Stimulated activated CD8-positive, alpha-beta memory T cell treated with anti-CD3 and anti-CD28 coated beads, Interleukin-2, amount 100 ng/mL, for 48 hours (primary cell): ENCODE results near the gene C1orf115.
"Not testable (repeated sequence)": the region's sequence is repeated elsewhere in the genome, so short reads cannot be mapped to it uniquely, and the experiment has no call there.

Source experiments
- DNase-seq, 2 donors: peaks; one replicate each; pipeline ENCODE4 v3.0.0-alpha.2; 2020; ENCODE audit warnings: low read depth in 2 of 2

C1orf115 gene

GRCh38 chr1:220694866-220695382 is 4.8 kb downstream of the C1orf115 start:
- DNase-seq = no peak

GRCh38 chr1:220695426-220695825 is 5.3 kb downstream of the C1orf115 start:
- DNase-seq = no peak

DNA sequence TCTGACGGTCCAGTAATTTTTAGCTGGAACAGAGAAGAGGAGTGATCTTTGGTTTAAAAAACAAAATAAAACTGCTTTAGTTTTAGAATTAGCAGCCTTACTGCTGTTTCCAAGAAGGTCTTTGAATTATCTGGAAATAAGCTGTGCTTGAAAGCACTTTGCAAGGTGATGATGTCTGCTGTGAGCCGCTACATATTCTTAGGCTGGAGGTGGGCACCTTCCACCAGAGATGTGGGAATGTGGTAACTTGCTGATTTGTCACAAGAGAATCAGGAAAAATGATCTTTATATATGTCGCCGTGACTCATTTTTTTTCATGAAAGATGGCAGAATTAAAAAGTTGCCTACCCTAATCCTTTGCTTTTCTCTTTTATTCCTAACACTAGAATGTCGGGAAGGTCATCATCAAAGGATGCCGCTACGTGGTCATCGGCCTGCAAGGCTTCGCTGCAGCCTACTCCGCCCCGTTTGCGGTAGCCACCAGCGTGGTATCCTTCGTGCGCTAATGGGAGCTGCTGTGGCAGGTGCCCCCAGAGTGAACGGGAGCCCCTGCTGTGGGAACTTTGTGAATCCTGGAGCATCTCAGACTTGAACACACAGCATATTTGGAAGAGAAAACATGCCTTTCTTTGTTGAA is 6.2 kb downstream of the C1orf115 start:
- no peak for DNase-seq

DNA sequence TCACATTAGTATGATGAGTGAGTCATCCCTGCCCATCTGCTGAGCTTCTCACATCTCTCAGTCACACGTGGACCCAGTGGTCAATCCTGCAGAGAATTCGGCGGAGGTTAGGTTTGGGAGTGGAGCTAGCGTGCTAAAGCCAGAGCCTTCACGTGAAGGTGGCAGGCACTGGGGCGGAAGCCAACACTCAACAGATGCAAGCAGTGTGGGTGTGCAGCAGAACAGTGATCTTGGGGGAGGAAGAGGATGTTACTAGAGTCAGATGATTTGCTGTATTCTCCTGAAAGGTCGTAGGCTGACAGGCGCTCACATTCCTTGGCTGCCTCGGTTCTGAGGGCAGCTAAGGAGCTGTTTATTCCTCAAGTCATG is 6.7 kb downstream of the C1orf115 start:
- DNase-seq = no peak

GRCh38 chr1:220697326-220697725 is 7.2 kb downstream of the C1orf115 start:
- no peak for DNase-seq

- DNase-seq = no peak
Observed at GRCh38 chr1:220698607-220699016, 8.4 kb downstream of the C1orf115 start.

DNA sequence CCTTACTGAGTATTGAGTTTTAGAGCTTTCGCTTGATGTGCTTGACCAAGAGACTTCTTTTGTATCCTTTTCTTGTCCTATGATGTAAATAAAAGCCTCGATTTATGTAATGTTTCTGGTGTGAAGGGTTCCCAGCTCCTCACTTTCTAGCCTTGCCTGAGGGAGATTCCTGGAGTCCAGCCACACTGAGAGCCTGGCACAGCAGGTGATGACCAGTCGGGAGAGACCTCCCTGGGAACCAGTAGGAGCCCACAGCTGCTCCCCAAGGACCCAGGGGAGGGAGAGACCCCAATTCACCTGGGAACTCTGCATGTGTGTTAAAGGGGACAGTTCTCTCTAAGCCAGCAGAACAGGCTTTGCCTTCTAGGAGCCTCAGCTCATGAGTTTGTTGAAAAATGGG is 8.9 kb downstream of the C1orf115 start:
- DNase-seq = no peak

DNA sequence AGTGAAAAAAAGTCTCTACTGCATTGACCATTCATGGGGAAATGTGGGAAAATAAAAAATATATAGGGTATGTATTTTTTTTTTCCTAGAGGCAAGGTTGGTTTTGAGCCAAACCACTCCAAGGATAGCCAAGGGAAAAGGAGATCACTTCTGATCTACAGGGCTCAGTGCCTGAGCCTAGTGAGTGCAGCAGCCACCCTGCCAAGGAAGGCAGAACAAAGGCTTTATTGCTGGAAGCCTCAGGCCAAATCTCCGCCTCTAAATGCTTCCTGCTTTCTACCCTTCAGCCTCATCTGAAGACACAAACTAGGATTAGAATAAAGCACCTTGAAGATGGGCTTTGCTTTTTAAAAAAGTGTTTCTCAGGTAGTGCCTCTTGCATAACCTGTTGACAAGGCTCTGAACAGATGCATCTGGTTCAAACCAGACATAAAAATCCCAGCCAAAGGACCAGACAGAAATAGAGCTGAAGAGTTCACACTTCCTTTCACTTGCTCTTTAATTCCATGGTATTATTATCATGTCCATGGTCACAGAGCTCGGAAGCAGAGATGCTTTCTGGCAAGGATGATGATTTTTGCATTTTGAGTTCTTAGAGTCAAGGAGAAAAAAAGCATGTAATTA is 10.5 kb downstream of the C1orf115 start:
- no peak for DNase-seq

DNA sequence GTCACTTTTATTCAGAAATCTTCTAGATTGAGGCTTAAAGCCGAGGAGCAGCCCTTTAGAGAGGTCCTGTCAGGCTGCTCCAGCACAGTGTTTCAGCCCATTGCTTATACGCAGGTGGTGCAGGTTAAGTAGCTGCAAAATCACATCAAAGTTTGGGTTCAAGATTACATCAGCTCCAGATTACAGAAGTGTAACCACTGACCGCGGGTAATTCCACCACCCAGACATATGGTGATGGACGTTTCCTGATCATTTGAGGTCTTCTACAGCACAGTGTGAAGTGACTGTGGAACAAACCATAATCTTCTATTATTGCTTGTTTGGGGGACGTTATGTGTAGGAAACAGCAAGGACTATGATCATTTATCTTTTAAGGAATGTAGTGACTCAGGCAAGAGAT is 11.8 kb downstream of the C1orf115 start:
- DNase-seq = no peak

GRCh38 chr1:220702733-220703270 is 12.6 kb downstream of the C1orf115 start:
- no peak for DNase-seq

GRCh38 chr1:220703305-220703704 is 13.1 kb downstream of the C1orf115 start:
- no peak for DNase-seq

DNA sequence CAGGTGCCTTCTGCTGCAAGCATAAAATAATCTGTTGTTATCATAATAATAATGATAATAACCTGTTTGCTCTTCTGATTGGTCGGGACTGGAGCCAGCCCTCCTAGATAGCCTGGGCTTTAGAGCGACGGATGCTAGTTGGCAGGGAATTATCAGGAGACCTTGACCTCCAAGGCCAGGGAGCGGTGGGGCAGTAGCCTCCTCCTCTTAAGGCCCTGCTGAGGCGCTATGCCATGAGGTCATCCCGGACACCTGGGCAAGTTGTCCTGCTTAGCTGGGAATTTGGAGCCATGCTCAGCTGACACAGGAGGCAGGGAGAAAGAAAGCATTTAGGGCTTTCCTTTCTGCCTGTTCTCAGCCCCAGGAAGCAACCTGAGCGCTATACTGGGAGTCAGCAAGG is 15.6 kb downstream of the C1orf115 start:
- no peak for DNase-seq

- DNase-seq = no peak
Observed at GRCh38 chr1:220706480-220706879, 16.3 kb downstream of the C1orf115 start.

- DNase-seq = no peak
Observed at GRCh38 chr1:220707160-220707559, 17.0 kb downstream of the C1orf115 start.

DNA sequence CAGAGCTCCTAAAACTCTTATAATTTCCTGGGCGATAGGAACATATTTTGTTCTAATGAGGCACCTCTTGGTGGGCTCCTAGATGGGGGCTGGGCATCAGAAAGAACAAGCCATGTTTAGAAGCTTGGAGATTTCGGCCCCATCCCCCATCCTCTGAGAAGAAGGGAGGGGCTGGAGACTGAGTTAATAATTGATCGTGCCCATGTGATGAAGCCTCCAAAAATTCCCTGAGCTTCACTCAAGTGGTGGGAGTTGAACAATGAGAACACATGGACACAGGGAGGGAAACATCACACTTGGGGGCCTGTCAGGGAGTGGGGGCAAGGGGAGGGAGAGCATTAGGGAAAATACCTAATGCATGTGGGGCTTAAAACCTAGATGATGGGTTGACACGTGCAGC is 18.1 kb downstream of the C1orf115 start:
- DNase-seq = no peak

GRCh38 chr1:220708936-220709801 is 19.0 kb downstream of the C1orf115 start:
- no peak for DNase-seq

DNA sequence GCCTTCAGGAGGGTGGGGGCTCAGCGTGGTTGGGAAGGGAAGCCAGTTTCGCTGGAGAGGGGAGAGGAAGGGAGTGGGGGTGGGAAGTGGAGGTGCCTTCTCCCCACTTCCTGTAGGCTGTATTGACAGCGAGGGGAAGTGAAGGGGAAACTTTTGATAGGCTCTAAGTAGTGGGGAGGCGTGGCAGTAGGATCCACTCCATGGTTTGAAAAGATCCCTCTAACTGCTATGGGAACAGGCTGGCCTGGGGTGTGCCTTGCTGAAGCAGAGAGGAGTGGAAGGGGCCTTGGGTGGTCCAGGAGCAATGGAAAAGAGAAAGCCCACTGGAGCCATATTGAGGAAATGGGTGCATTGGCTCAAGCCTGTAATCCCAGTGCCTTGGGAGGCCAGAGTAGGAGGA is 20.2 kb downstream of the C1orf115 start:
- DNase-seq = no peak

DNA sequence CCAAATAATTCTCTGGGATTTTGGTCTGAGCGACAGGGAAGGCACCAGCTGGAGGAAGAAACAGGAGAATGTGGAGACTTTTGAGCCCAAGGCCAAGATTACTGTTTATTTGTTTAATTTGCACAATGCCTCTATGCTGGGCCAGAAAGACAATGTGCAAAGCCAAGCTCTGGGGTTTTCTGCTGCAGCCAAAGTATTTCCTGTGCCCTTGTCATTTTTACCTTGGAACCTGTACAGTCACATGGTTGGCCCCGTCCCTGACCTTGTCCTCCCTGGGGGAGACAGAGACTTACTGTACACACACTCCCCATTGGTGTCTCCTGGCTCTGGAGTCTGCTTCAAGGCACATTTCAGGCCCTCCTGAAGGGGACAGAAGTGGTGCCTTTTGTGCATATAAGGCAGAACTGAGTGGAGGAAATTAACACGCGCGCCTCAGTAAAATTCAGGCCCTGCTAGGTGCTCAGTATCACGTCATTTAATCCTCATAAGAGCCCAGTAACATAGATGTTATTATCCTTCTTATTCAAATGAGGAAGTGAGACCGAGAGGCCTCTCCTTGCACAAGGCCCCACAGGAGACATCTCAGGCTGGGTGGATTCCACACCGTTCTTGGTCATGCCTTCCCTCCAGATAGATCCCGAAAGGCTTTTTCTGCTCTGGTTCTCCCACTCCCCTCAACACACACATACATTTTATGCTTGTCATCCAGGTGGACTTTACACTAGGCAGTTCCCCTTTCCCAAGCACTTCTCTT is 21.1 kb downstream of the C1orf115 start:
- DNase-seq = no peak

- not testable (repeated sequence) for DNase-seq
Observed at GRCh38 chr1:220715986-220716385, 25.8 kb downstream of the C1orf115 start.

- no peak for DNase-seq
Observed at GRCh38 chr1:220717800-220718640, 27.9 kb downstream of the C1orf115 start.

DNA sequence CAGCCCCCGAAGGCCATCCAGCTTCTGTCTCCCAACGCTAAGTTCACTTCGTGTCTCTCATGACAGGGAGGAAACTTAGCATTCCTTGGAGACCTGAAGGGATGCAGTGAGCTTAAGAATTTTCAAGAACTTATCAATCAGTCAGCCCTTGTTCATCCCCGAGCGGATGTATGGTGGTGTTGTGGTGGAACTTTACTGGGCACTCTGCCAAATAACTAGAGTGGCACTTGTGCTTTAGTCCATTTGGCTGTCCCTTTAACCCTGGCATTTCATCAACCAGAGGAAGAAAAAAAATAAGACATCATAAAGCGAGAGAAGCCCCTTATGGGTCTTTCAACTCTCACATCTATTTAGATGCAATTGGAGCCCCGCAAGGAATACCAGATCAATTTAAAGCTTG is 31.1 kb downstream of the C1orf115 start:
- not testable (repeated sequence) for DNase-seq
